ENCODE data around the gene CDK5RAP1.

CDK5RAP1 gene

DNA sequence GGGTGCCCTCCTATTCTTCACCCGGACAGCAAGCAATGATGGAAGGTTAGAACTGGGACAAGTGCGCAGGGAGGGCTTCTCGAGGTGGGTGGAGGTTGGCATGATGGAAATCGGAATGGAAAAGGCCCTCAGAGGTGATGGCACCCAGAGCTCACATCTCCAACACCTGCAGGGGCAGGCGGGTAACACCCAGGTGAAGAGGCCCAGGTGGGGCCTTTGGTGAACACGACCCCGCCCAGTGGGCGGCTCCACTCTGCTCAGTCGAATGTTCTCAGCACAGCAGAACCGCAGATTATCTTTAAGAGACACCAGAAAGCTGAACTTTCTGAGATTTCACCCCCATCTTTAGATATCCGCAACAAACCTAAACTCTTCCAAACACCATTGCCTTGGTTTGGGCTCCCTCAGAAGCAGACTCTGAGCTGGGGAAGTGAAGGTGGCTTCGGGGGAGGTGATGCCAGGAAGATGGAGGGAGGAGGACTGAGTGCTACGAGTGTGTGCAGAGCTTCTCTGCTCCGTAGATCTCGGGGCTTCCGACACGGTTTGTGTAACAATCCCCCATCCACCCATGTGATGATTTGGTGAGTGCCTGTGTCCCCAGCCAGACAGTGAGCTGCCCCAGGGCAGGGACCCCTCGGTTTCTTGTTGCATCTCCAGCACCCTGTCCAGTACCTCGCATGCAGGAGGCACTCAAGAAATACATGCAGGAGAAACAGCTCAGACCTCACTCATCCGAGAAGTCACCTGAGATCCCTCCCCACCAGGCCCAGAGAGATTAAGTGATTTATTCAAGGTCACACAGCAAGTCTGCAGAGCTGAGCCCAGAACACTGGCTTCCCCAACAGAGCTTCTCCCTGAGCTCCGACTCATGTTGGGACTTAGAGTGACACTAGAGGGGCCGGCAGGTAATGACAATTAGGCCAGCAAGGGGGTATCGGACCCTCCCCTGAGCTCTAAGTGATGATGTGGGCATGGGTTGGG lies 72.9 kb downstream of the CDK5RAP1 start:
- no peak for DNase-seq

DNA sequence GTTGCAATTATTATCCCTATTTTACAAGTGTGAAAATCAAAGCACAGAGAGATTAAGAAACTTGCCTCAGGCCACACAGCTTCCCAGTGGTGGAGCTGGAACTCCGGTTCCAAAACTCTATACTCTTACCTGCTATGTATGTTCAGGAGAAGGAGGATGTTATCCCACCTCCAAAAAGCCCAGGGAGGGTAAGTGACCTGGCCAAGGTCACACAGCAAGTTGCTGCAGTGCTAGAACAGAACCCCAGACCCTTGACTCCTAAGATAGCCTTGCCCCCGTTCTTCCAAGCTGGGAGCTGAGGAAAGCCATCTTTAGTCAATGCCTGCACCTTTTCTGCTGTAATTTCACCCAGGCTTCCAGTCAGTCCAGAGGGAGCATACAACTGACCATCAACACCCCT lies 76.0 kb downstream of the CDK5RAP1 start:
- no peak for DNase-seq

DNA sequence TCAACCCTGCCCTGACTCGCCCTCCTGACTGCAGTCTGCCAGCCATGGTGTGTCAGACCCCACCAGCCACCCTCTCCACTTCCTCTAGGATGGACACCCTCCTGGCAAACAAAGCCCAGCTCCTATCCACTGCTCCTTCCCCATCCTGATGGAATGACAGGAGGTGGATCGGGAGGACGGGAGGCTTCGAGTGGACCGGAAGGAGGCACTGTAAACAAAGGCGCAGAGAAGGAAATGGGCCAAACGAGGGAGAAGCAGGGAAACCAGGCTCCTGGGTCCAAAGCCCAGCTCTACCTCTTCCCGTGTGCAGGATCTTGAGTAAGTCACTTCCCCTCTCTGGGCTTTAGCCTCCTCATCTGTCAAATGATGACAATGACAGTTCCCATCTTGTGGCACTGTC lies 78.1 kb downstream of the CDK5RAP1 start:
- DNase-seq = no peak

DNA sequence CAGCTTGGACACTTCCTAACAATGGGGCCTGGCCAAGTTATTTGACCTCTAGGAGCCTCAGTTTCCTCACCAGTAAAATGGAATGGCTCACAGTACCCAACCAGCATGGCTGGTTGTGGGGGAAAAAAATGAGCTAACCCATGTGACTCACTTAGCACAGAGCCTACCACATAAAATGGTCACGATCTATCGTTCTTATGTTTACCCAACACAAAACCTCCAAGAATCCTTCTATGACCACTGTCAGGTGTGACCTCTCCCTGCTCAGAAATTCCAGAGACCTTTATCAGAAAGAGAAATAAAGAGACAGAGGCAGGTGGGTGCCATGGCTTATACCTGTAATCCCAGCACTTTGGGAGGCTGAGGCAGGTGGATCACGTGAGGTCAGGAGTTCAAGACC lies 78.9 kb downstream of the CDK5RAP1 start:
- no peak for DNase-seq

DNA sequence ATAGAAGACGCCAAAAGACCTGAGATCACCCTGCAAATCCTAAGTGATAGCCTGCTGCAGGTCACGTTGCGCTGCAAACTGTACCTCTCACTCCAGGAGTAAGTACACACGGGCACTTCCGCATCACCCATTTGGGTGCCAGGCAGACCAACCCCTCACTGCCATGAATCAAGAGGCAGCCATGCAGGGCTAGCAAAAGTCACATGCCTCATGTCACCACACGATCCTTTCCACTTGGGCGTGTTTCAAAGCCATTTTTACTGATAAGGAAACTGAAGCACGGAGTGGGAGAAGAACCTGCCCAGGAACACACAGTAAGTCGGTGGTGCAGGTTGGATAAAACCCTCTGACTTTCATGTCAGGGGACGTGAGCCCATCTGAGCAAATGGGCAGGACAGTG lies 81.3 kb downstream of the CDK5RAP1 start:
- no peak for DNase-seq

DNA sequence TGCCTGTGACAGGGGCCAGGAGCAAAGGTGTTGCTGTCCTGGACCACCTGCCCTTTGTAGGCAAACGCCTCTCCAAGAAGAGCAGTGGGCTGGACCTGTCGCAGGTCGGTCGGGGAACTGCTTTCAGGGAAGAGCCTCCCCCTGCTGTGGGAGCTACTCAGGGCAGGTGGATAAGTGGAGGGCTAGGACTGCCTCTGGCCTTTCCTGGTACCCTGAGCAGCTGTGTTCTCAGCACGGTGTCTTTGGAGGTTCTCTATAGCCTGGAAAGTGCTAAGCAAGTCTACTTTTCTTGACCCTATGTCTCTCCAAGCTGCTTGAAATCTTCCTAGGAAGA lies 83.3 kb downstream of the CDK5RAP1 start:
- DNase-seq = no peak

DNA sequence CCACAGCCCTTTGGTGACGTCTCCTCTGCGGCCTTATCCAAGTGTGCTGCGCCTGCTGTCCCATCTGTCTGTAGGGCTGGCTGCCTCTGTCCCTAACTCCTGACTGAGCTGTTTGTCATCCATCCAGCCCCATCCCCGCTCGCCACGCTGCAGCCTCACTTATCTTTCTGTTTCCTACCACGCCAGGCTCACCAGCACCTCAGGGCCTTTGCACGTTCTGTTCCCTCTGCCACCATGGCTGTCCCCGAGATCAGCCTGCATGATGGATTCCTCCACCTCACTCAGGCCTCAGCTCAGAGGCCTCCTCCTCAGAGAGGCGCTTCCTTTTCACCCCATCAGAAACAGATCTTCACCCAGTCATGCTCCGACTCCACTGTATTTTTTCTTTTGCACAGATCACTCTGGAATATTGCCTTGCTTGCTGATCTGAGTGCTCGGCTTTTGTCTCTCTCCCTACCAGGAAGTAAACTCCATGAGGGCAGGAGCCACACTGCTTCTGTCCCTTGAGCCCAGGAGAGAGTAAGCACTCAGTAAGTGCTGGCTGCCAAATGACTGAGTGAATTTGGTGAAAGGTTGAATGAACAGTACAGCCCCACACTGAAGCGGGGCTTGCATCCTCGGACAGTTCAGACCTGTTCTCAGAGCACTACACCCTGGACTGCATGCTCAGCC lies 83.8 kb downstream of the CDK5RAP1 start:
- DNase-seq = no peak

DNA sequence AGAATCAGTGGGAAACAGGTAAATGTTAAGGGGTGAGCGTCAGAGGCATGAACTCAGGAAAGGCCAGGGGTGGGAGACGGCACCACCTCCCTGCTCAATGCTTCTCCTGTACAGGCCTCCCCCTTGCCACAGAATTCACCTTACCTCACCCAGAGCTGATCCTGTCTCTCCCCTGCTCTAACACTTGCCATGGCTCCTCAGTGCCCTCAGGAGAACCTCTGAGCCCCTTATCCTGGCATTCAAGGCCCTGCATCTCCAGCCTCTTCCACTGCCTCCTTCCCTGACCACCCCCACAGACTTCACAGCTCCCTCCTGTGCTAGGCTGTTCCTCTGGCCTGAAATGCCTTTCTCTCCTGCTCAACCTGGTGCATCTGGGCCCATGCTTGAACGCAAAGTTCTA lies 84.4 kb downstream of the CDK5RAP1 start:
- DNase-seq = no peak

DNA sequence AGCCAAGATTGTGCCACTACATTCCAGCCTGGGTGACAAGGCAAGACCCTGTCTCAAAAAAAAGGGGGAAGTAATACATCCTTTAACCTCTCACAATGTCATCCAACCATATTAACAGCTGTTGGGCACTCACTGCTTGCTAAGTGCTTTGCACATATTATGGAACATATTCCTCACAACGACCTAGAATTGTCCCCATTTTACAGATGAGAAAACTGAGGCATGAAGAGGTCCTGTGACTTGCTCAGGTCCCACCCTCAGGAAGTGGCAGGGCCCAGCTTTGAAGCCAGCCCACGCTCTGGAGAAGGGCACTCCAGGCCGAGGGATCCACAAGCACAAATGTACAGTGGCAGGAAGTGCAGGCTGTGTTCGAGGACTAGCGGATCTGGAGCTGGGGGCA lies 85.0 kb downstream of the CDK5RAP1 start:
- DNase-seq = no peak

DNA sequence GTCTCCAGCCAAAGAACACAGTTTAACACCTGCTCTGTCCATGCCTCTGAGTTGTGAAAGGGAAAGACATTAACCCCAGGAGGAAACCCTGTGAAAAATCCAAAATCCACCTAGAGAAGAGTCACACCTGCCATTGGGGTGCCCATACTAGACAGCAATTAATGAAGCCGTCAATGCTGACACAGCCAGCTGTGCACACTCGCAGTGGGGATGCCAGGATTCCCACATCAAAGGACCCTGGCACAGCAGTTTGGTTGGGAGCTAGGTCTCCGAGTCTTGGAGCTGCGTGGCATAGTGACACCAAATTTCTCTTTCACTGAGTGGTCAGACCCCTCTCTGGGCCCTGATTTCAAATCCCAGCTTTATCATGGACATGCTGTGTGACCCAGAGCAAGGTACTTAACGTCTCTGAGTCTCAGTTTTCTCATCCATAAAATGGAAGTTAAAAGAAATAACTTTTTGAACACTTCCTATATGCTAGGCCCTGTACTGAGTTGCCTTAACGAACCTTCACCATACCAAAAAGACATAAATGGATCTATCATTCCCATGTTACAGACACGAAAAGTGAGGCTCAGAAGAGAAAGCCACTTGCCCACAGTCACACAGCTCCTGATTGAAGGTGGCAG lies 87.5 kb downstream of the CDK5RAP1 start:
- no peak for DNase-seq

DNA sequence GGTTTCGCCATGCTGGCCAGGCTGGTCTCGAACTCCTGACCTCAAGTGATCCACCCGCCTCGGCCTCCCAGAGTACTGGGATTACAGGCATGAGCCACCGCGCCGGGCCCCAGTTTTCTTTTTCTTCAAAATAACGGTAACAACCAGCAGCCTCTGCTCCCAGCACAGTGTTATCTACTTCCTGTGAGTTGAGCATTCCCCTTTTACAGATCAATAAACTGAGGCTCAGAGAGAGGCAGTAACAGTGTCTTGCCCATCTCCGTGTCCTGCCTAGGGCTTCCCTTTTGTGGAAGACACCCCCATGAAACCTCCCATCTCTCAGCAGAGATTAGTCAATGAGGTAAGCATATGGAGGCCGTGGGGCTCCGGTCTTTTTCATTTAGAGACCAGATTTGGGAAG lies 88.7 kb downstream of the CDK5RAP1 start:
- no peak for DNase-seq

DNA sequence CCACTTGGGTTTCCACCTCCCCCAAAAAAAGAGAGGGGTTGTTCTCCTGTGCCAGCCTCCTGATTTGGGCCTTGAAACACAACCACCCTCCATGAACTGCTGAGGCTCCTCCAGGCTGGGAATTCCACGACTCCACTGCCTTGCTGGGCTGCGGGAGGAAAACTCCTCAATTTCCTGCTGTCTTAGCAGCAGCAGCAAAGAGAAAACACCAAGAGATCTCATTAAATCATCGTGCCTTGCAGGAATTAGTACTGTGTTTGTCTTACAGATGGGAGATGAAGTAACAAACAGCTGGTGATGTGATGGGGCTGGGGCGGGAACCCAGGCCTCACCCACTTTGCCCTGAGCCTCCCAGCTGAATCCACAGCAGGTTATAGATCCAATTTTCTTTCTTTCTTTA lies 89.3 kb downstream of the CDK5RAP1 start:
- DNase-seq = no peak

DNA sequence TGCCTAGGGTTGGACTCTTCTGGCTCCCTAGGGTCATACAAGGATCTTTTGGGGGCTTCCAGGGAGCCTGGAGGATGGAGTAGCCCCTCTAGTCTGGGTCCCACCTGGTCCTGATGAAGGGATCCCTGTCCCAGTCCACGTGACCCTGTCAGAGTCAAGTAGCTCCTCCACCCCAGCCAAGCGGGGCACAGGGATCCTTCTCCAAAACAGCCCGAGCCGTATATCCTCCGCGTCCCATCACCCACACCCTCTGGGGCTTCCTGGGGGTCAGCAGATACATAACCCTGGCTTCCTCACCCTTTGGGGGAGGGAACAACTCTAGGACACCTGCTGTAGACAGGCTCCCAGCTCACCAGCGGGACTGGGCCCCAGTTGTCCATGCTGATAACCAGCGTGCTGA lies 90.3 kb downstream of the CDK5RAP1 start:
- DNase-seq = no peak

DNA sequence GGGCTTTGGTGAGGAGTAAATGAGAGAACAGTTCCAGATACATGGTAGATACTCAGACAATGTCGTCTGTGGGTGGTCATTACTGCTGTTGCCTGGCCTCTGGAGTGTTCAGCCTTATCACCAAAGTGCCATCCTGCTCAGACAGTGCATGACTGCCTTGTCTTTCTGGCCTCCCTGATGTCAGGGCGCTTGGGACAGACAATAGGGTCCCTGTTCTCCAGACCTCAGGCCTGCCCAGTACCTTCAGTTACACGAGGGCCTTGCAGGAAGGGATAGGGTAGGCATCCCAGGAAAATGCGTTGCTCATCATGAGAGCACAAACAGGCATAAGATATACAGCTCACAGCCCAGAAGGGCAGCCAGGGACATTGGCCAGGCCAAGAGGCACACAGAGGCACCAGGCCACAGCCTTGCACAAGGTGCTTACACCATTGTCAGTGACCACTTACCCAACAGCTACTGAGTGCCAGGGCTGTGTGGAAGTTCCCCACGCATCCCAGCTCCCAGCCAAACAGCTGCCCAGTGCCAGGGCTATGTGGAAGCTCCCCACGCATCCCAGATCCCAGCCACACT lies 90.9 kb downstream of the CDK5RAP1 start:
- DNase-seq = no peak

DNA sequence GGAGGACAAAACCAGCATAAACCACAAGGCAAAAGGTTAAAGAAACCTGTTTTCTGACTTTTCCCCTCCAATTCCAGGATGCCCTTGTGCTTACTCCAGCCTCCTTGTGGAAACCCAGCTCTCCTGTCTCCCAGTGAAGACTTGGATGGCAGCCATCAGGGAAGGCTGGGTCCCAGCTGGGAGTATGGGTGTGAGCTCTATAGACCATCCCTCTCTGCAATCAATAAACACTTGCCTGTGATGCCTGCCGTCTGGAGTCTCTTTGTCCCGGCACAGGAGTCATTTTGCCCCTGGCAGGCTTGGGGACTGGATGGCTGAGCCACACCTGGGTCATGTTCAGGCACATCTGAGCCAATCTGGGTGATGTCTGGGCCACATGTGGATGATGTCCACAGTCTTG lies 91.7 kb downstream of the CDK5RAP1 start:
- DNase-seq = peak; percentile 93

Data from NCI-H2171 (cell line).